ENCODE results near the gene TNKS2.
"Not testable (repeated sequence)": the region's sequence is repeated elsewhere in the genome, so short reads cannot be mapped to it uniquely, and the experiment has no call there.

The TNKS2 gene

GRCh38 chr10:91797874-91798648 is at the start of gene TNKS2:
TSS of gene TNKS2 (plus strand) at chr10:91798426. CDS start at chr10:91798691, 265 bp downstream.
- peak; percentile 91 for DNase-seq (ENCODE audit: low spot score)

DNA sequence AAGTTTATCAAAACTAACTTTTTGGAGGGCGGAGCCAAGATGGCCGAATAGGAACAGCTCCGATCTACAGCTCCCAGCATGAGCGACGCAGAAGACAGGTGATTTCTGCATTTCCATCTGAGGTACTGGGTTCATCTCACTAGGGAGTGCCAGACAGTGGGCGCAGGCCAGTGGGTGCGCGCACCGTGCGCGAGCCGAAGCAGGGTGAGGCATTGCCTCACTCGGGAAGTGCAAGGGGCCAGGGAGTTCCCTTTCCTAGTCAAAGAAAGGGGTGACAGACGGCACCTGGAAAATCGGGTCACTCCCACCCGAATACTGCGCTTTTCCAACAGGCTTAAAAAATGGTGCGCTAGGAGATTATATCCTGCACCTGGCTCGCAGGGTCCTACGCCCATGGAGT is 48.6 kb upstream of the TNKS2 start:
- not testable (repeated sequence) for DNase-seq (ENCODE audit: low spot score)

GRCh38 chr10:91756286-91756685 is 41.9 kb upstream of the TNKS2 start:
- DNase-seq (ENCODE audit: low spot score) = no peak

- DNase-seq (ENCODE audit: low spot score) = peak; percentile 62
Measured at GRCh38 chr10:91758303-91759146, 39.7 kb upstream of the TNKS2 start.

DNA sequence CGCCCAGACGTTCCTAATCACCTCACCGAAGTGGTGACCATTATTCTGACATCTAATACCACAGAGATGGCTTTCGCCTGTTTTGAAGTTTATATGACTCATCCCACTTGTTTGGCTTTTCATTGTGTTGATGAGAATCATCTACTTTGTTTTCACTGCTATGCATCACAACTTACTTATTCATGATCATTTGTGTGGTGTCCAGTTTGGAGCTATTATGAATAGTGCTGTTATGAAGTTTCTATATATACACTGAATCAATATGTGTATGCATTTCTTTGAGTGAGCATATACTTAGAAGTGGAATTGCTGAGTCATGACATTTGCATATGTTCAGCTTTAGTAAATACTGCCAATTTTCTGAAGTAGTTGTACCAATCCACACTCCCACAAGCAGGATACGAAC is 38.6 kb upstream of the TNKS2 start:
- DNase-seq (ENCODE audit: low spot score) = no peak

- DNase-seq (ENCODE audit: low spot score) = no peak
Measured at GRCh38 chr10:91761721-91762120, 36.5 kb upstream of the TNKS2 start.

- DNase-seq (ENCODE audit: low spot score) = no peak
Measured at GRCh38 chr10:91762878-91763277, 35.3 kb upstream of the TNKS2 start.

GRCh38 chr10:91766676-91767075 is 31.6 kb upstream of the TNKS2 start:
- no peak for DNase-seq (ENCODE audit: low spot score)

DNA sequence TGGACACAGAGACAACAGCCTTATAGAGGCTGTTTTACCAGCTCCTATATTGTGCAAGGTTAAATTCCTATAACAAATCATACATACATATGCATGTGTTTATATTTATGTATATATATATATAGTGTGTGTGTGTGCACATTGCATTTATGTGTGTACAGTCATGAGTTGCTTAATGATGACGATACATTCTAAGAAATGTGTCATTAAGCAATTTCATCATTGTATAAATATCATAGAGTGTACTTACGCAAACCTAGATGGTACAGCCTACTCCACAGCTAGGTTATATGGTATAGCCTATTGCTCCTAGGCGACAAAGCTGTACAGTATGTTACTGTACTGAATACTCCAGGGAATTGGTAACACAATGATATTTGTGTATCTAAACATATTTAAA is 30.1 kb upstream of the TNKS2 start:
- DNase-seq (ENCODE audit: low spot score) = no peak

DNA sequence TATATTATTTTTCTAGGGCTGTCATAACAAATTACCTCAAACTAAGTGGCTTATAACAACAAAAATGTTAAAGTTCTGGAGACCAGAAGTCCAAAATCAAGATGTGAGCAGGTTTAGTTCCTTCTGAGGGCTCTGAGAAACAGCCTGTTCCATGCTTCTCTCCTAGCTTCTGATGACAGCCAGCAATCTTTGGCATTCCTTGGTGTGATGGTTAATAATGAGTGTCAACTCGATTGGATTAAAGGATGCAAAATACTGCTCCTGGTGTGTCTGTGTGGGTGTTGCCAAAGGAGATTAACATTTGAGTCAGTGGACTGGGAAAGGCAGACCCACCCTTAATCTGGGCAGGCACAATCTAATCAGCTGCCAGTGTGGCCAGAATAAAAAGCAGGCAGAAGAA is 26.3 kb upstream of the TNKS2 start:
- no peak for DNase-seq (ENCODE audit: low spot score)

- DNase-seq (ENCODE audit: low spot score) = no peak
Measured at GRCh38 chr10:91772461-91772860, 25.8 kb upstream of the TNKS2 start.

GRCh38 chr10:91772869-91773268 is 25.4 kb upstream of the TNKS2 start:
- DNase-seq (ENCODE audit: low spot score) = no peak

- DNase-seq (ENCODE audit: low spot score) = no peak
Measured at GRCh38 chr10:91774571-91774970, 23.7 kb upstream of the TNKS2 start.

DNA sequence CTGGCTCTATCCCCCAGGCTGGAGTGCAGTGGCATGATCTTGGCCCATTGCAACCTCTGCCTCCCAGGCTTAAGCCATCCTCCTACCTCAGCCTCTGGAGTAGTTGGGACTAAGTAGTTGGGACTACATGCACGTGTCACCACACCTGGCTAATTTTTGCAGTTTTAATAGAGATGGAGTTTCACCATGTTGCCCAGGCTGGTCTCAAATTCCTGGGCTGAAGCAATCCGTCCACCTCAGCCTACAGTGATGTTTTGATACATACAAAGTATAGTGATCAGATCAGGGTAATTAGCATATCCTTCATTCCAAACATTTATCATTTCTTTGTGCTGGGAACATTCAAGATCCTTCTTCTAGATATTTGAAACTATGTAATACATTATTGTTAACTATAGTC is 22.5 kb upstream of the TNKS2 start:
- DNase-seq (ENCODE audit: low spot score) = no peak

GRCh38 chr10:91776266-91776665 is 22.0 kb upstream of the TNKS2 start:
- DNase-seq (ENCODE audit: low spot score) = no peak

- no peak for DNase-seq (ENCODE audit: low spot score)
Measured at GRCh38 chr10:91778485-91778884, 19.7 kb upstream of the TNKS2 start.

DNA sequence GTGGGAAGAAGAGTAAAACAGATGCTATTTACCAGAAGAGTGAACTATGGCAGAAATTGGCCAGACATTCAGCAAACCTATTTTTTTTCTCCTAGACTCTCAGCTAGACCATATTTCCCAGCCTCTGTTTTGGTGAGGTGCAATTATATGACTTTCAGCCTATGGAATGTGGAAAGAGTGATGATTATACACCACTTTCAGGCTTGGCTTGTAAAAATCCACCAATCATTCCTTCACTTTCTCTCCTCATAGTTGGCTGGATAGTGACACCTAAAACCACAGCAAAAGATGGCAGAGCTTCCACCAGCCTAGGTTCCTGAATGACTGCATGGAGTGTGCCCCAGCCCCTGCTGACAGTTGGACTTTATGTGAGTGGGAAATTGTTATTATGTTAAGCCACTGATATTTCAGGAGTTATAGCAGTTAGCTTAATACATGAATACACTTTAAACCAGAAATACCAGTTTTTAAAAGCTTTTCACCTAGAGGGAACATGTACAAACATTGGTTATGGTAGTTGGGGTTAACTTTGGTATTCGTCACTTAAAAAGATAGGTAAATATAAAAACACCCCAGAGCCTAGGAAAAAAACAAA is 19.1 kb upstream of the TNKS2 start:
- DNase-seq (ENCODE audit: low spot score) = no peak

GRCh38 chr10:91782539-91782938 is 15.7 kb upstream of the TNKS2 start:
- no peak for DNase-seq (ENCODE audit: low spot score)

GRCh38 chr10:91785830-91786229 is 12.4 kb upstream of the TNKS2 start:
- DNase-seq (ENCODE audit: low spot score) = no peak

GRCh38 chr10:91787258-91787657 is 11.0 kb upstream of the TNKS2 start:
- no peak for DNase-seq (ENCODE audit: low spot score)

- DNase-seq (ENCODE audit: low spot score) = no peak
Measured at GRCh38 chr10:91787810-91788209, 10.4 kb upstream of the TNKS2 start.

GRCh38 chr10:91788527-91788926 is 9.7 kb upstream of the TNKS2 start:
- DNase-seq (ENCODE audit: low spot score) = no peak

Measured in CD4-positive, alpha-beta T cell treated with Interleukin-15 for 4 hours (primary cell).